KOPT-K1 (cell line): ENCODE measurements around the gene PCED1A.

Experiments
- H3K27ac ChIP-seq: fragments of 200-600 bp; sonication (generic); 2 replicates; pipeline ENCODE4 v1.5.1; 2016; ENCODE audit warnings: antibody characterized with exemption, mild to moderate bottlenecking, low read depth, low read length; ENCODE audit not compliant: poor library complexity, severe bottlenecking
- H3K36me3 ChIP-seq: fragments of 200-600 bp; sonication (generic); 2 replicates; pipeline ENCODE4 v1.5.1; 2017; ENCODE audit warnings: antibody characterized with exemption, mild to moderate bottlenecking, low read length, moderate library complexity; ENCODE audit not compliant: insufficient read depth
- H3K9me3 ChIP-seq: fragments of 200-600 bp; sonication (generic); 2 replicates; pipeline ENCODE4 v1.5.1; 2017; ENCODE audit warnings: antibody characterized with exemption, low read length, mild to moderate bottlenecking; ENCODE audit not compliant: insufficient read depth, poor library complexity, severe bottlenecking

Gene PCED1A

GRCh38 chr20:2871661-2872458, 31.4 kb upstream of the PCED1A start:
- Histone ChIP-seq H3K27ac (peak overlapping the region; percentile 87), H3K9me3 (no peaks in the 10 kb centered on the region), H3K36me3 (peaks cover 18% of the 10 kb centered on the region)

- Histone ChIP-seq H3K27ac (no peak overlapping the region), H3K9me3 (no peaks in the 10 kb centered on the region), H3K36me3 (peaks cover 22% of the 10 kb centered on the region)
Observed at GRCh38 chr20:2871111-2871465, 30.6 kb upstream of the PCED1A start.

- H3K36me3 ChIP-seq = peaks cover 27% of the 10 kb centered on the region
- no peaks in the 10 kb centered on the region for H3K9me3 ChIP-seq
- no peak overlapping the region for H3K27ac ChIP-seq
Observed at GRCh38 chr20:2869381-2869780, 28.9 kb upstream of the PCED1A start.

GRCh38 chr20:2867081-2867864, 26.8 kb upstream of the PCED1A start:
- no peaks in the 10 kb centered on the region for H3K9me3 ChIP-seq
- H3K27ac ChIP-seq = no peak overlapping the region
- H3K36me3 ChIP-seq = peaks cover 43% of the 10 kb centered on the region

- H3K27ac ChIP-seq = no peak overlapping the region
- peaks cover 53% of the 10 kb centered on the region for H3K36me3 ChIP-seq
- H3K9me3 ChIP-seq = no peaks in the 10 kb centered on the region
Observed at GRCh38 chr20:2866236-2866635, 25.8 kb upstream of the PCED1A start.

- H3K27ac ChIP-seq = no peak overlapping the region
- peaks cover 59% of the 10 kb centered on the region for H3K36me3 ChIP-seq
- no peaks in the 10 kb centered on the region for H3K9me3 ChIP-seq
Observed at GRCh38 chr20:2865630-2866029, 25.2 kb upstream of the PCED1A start.

- Histone ChIP-seq H3K36me3 (peaks cover 64% of the 10 kb centered on the region), H3K9me3 (no peaks in the 10 kb centered on the region), H3K27ac (no peak overlapping the region)
Observed at GRCh38 chr20:2865101-2865500, 24.6 kb upstream of the PCED1A start.

- H3K27ac ChIP-seq = no peak overlapping the region
- H3K36me3 ChIP-seq = peaks cover 64% of the 10 kb centered on the region
- H3K9me3 ChIP-seq = no peaks in the 10 kb centered on the region
Observed at GRCh38 chr20:2864626-2865025, 24.2 kb upstream of the PCED1A start.

GRCh38 chr20:2859330-2860121, 19.1 kb upstream of the PCED1A start:
- Histone ChIP-seq H3K9me3 (no peaks in the 10 kb centered on the region), H3K27ac (no peak overlapping the region), H3K36me3 (peaks cover 38% of the 10 kb centered on the region; the same call in 1 of the 2 replicates)

- peaks cover 30% of the 10 kb centered on the region; the same call in 1 of the 2 replicates for H3K36me3 ChIP-seq
- H3K9me3 ChIP-seq = no peaks in the 10 kb centered on the region
- H3K27ac ChIP-seq = no peak overlapping the region
Observed at GRCh38 chr20:2858591-2858990, 18.1 kb upstream of the PCED1A start.

GRCh38 chr20:2851086-2851485, 10.6 kb upstream of the PCED1A start:
- Histone ChIP-seq H3K36me3 (no peaks in the 10 kb centered on the region), H3K27ac (no peak overlapping the region), H3K9me3 (no peaks in the 10 kb centered on the region)

GRCh38 chr20:2849529-2849928, 9.1 kb upstream of the PCED1A start:
- no peaks in the 10 kb centered on the region for H3K9me3 ChIP-seq
- H3K36me3 ChIP-seq = no peaks in the 10 kb centered on the region
- no peak overlapping the region for H3K27ac ChIP-seq

- H3K27ac ChIP-seq = no peak overlapping the region
Observed at GRCh38 chr20:2847802-2848201, 7.3 kb upstream of the PCED1A start.

GRCh38 chr20:2846698-2847097, 6.2 kb upstream of the PCED1A start:
- H3K36me3 ChIP-seq = no peaks in the 10 kb centered on the region
- H3K27ac ChIP-seq = no peak overlapping the region
- no peaks in the 10 kb centered on the region for H3K9me3 ChIP-seq

More at GRCh38 chr20:2847802-2848201, 7.3 kb upstream of the PCED1A start:
- H3K36me3 ChIP-seq = no peaks in the 10 kb centered on the region
- no peaks in the 10 kb centered on the region for H3K9me3 ChIP-seq

- H3K27ac ChIP-seq = no peak overlapping the region
- no peaks in the 10 kb centered on the region for H3K36me3 ChIP-seq
- no peaks in the 10 kb centered on the region for H3K9me3 ChIP-seq
Observed at GRCh38 chr20:2845607-2846006, 5.2 kb upstream of the PCED1A start.
